Vagina (tissue), 2 donors: ENCODE measurements around the gene EPS15.

Experiments
- CTCF ChIP-seq, 3 experiments: fragments of 450-650 bp in 2 of 3; fragments of 200-600 bp in 1 of 3; sonication (generic) in 1 of 3; IDR thresholded peaks; one replicate each; pipeline ENCODE4 v1.5.1; 2017 to 2019; ENCODE audit warnings: antibody characterized with exemption in 3 of 3, mild to moderate bottlenecking in 2 of 3, moderate library complexity in 2 of 3
- POLR2AphosphoS5 ChIP-seq, 2 donors: sonication (generic); formaldehyde crosslinking; IDR thresholded peaks; one replicate each; pipeline ENCODE4 v1.9.0; 2017; ENCODE audit warnings: antibody characterized with exemption in 2 of 2, mild to moderate bottlenecking in 2 of 2, low read depth in 1 of 2; ENCODE audit not compliant: insufficient read depth in 1 of 2

DNA sequence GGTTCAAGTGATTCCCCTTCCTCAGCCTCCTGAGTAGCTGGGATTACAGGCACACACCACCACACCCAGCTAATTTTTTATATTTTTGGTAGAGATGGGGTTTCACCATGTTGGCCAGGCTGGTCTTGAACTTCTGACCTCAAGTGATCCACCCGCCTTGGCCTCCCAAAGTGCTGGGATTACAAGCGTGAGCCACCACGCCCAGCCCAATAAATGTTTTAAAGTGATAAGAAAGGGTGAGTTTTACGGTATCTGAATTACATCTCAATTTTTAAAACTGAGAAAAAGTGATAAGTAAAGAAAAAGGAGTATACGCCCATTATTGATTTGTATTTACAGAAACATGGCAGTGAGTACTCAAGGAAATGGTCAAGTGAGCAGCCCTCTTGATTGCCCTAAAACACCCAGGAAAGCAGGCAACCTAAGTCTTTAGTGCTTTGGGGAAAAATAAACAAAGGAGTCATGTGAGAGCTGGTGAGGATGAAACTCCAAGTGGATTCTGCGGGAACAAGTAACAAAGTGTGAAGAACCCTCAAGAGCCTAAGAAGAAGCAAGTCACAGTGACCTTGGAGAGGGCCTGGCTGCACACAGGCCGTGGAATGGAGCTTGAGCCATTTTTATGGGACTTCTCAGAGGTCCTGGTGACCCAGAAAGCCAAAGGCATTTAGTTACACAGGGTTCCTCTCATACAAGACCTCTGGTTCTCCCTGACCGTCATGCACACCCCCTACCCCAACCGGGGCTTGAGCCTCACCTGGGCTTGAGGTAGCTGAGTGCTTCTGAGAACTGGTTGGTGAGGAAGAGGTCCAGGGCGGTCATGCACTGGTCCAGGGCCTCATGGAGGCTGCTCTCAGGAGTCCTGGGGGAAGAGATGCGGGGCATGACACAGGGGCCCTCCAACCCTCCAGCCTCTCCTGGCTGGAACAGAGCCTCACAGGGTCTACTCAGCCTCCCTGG lies 197.8 kb downstream of the EPS15 start:
- TF ChIP-seq CTCF (IDR thresholded peaks at IDR 0.05) (no peak), POLR2AphosphoS5 (IDR thresholded peaks at IDR 0.05; ENCODE audit: insufficient read depth in 1 of 2, low read depth in 1 of 2) (no peak)
